ENCODE measurements around the gene PDZRN3.

The PDZRN3 gene

GRCh38 chr3:73365756-73366397, 258.9 kb downstream of the PDZRN3 start:
- TF ChIP-seq, protein P1, sequence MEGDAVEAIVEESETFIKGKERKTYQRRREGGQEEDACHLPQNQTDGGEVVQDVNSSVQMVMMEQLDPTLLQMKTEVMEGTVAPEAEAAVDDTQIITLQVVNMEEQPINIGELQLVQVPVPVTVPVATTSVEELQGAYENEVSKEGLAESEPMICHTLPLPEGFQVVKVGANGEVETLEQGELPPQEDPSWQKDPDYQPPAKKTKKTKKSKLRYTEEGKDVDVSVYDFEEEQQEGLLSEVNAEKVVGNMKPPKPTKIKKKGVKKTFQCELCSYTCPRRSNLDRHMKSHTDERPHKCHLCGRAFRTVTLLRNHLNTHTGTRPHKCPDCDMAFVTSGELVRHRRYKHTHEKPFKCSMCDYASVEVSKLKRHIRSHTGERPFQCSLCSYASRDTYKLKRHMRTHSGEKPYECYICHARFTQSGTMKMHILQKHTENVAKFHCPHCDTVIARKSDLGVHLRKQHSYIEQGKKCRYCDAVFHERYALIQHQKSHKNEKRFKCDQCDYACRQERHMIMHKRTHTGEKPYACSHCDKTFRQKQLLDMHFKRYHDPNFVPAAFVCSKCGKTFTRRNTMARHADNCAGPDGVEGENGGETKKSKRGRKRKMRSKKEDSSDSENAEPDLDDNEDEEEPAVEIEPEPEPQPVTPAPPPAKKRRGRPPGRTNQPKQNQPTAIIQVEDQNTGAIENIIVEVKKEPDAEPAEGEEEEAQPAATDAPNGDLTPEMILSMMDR (IDR thresholded peaks at IDR 0.05; ENCODE audit: insufficient read depth, low read length, missing control alignments), result no peak
- ChIA-PET CTCF (no interaction called here), POLR2A (no interaction called here)
- H3K4me3 ChIP-seq (ENCODE audit: low read depth, low read length), result no peak overlapping the region
- no peak for DNase-seq (ENCODE audit: low read depth, low spot score)

GRCh38 chr3:73364517-73364916, 260.2 kb downstream of the PDZRN3 start:
- DNase-seq (ENCODE audit: low read depth, low spot score), result no peak
- TF ChIP-seq, protein P1 (IDR thresholded peaks at IDR 0.05; ENCODE audit: insufficient read depth, low read length, missing control alignments), result no peak
- H3K4me3 ChIP-seq (ENCODE audit: low read depth, low read length), result no peak overlapping the region
- ChIA-PET POLR2A (no interaction called here), CTCF (no interaction called here)

DNA sequence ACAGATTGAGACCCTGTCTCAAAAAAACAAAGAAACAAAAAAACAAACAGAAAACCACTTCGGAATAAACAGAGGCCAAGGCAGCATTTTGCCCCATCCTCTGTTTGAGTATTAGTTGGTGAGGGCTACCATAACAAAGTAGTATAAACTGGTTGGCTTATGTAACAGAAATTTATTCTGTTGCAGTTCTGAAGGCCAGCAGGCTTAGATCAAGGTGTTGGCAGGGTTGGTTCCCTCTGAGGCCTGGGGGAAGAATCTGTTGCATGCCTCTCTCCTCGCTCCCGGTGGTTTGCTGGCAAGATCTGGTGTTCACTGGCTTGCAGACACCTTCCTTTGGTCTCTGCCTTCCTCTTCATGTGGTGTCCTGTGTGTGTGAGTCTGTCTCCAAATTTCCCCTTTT, 261.6 kb downstream of the PDZRN3 start:
- CTCF ChIA-PET, result no interaction called here
- TF ChIP-seq, protein P1 (IDR thresholded peaks at IDR 0.05; ENCODE audit: insufficient read depth, low read length, missing control alignments), result no peak
- DNase-seq (ENCODE audit: low read depth, low spot score), result no peak
- no peak overlapping the region for H3K4me3 ChIP-seq (ENCODE audit: low read depth, low read length)
- POLR2A ChIA-PET, result no interaction called here

- TF ChIP-seq, protein P1 (IDR thresholded peaks at IDR 0.05; ENCODE audit: insufficient read depth, low read length, missing control alignments), result no peak
- DNase-seq (ENCODE audit: low read depth, low spot score), result no peak
- H3K4me3 ChIP-seq (ENCODE audit: low read depth, low read length), result no peak overlapping the region
- ChIA-PET CTCF (no interaction called here), POLR2A (no interaction called here)
Observed at GRCh38 chr3:73361591-73361990, 263.1 kb downstream of the PDZRN3 start.

GRCh38 chr3:73353649-73354217, 271.0 kb downstream of the PDZRN3 start:
- POLR2A ChIA-PET, result no interaction called here
- no peak for DNase-seq (ENCODE audit: low read depth, low spot score)
- TF ChIP-seq, protein P1 (IDR thresholded peaks at IDR 0.05; ENCODE audit: insufficient read depth, low read length, missing control alignments), result no peak
- CTCF ChIA-PET, result no interaction called here
- H3K4me3 ChIP-seq (ENCODE audit: low read depth, low read length), result no peak overlapping the region

GRCh38 chr3:73352841-73353645, 271.7 kb downstream of the PDZRN3 start:
- CTCF ChIA-PET, result no interaction called here
- TF ChIP-seq, protein P1 (IDR thresholded peaks at IDR 0.05; ENCODE audit: insufficient read depth, low read length, missing control alignments), result no peak
- POLR2A ChIA-PET, result no interaction called here
- DNase-seq (ENCODE audit: low read depth, low spot score), result no peak
- H3K4me3 ChIP-seq (ENCODE audit: low read depth, low read length), result no peak overlapping the region

All from AG04449 (cell line).